HEK293 (cell line): ENCODE measurements around the gene CRB3.

Experiments used
- ELK4 ChIP-seq: IDR thresholded peaks from 2 replicates; pipeline ENCODE4 v1.6.1; 2011; ENCODE audit warnings: mild to moderate bottlenecking, low read depth, low read length, borderline replicate concordance
- FEZF1 ChIP-seq: fragments of 450-650 bp; formaldehyde crosslinking; IDR thresholded peaks from 2 replicates; pipeline ENCODE4 v1.5.1; 2016; ENCODE audit warnings: missing biosample characterization, missing genetic modification characterization
- KLF10 ChIP-seq: fragments of 450-650 bp; IDR thresholded peaks from 2 replicates; pipeline ENCODE4 v1.5.1; 2018; ENCODE audit warnings: missing biosample characterization, mild to moderate bottlenecking, missing genetic modification characterization
- MZF1 ChIP-seq: fragments of 450-650 bp; formaldehyde crosslinking; IDR thresholded peaks from 2 replicates; pipeline ENCODE4 v1.5.1; 2017; ENCODE audit warnings: missing biosample characterization, missing genetic modification characterization, borderline replicate concordance
- OSR2 ChIP-seq: fragments of 450-650 bp; formaldehyde crosslinking; IDR thresholded peaks from 2 replicates; pipeline ENCODE4 v1.5.1; 2016; ENCODE audit warnings: missing biosample characterization, missing genetic modification characterization
- PBX3 ChIP-seq: sonication (generic); formaldehyde crosslinking; IDR thresholded peaks from 2 replicates; pipeline ENCODE4 v1.8.1; 2022; ENCODE audit warnings: mild to moderate bottlenecking, moderate library complexity, missing genetic modification reagents
- SCRT2 ChIP-seq: fragments of 450-650 bp; formaldehyde crosslinking; IDR thresholded peaks from 2 replicates; pipeline ENCODE4 v1.5.1; 2016; ENCODE audit warnings: missing biosample characterization, missing genetic modification characterization
- SP3 ChIP-seq: fragments of 450-650 bp; formaldehyde crosslinking; IDR thresholded peaks from 2 replicates; pipeline ENCODE4 v1.5.1; 2016; ENCODE audit warnings: missing biosample characterization, missing genetic modification characterization
- TCF7L2 ChIP-seq: IDR thresholded peaks from 2 replicates; pipeline ENCODE4 v1.6.1; 2011; ENCODE audit warnings: low read depth, mild to moderate bottlenecking, inconsistent platforms, low read length, moderate library complexity, borderline replicate concordance
- TSHZ1 ChIP-seq: fragments of 450-650 bp; formaldehyde crosslinking; IDR thresholded peaks from 2 replicates; pipeline ENCODE4 v1.5.1; 2016; ENCODE audit warnings: missing biosample characterization, missing genetic modification characterization, borderline replicate concordance
- ZBTB48 ChIP-seq: fragments of 450-650 bp; formaldehyde crosslinking; IDR thresholded peaks from 2 replicates; pipeline ENCODE4 v1.5.1; 2016; ENCODE audit warnings: missing biosample characterization, missing genetic modification characterization
- ZEB2 ChIP-seq: fragments of 450-650 bp; formaldehyde crosslinking; IDR thresholded peaks from 2 replicates; pipeline ENCODE4 v1.5.1; 2016; ENCODE audit warnings: missing biosample characterization, missing genetic modification characterization
- ZFP37 ChIP-seq: fragments of 450-650 bp; formaldehyde crosslinking; IDR thresholded peaks from 2 replicates; pipeline ENCODE4 v1.5.1; 2016; ENCODE audit warnings: missing biosample characterization, missing genetic modification characterization
- ZNF114 ChIP-seq: fragments of 450-650 bp; formaldehyde crosslinking; IDR thresholded peaks from 2 replicates; pipeline ENCODE4 v1.5.0; 2017; ENCODE audit warnings: missing biosample characterization, missing genetic modification characterization
- ZNF2 ChIP-seq: fragments of 450-650 bp; formaldehyde crosslinking; IDR thresholded peaks from 2 replicates; pipeline ENCODE4 v1.5.1; 2016; ENCODE audit warnings: missing biosample characterization, missing genetic modification characterization
- ZNF239 ChIP-seq: fragments of 450-650 bp; formaldehyde crosslinking; IDR thresholded peaks from 2 replicates; pipeline ENCODE4 v1.5.1; 2016; ENCODE audit warnings: missing biosample characterization, missing genetic modification characterization
- ZNF280C ChIP-seq: fragments of 450-650 bp; formaldehyde crosslinking; IDR thresholded peaks from 2 replicates; pipeline ENCODE4 v1.5.1; 2016; ENCODE audit warnings: missing biosample characterization, missing genetic modification characterization
- ZNF311 ChIP-seq: fragments of 450-650 bp; formaldehyde crosslinking; IDR thresholded peaks from 2 replicates; pipeline ENCODE4 v1.5.1; 2017; ENCODE audit warnings: missing biosample characterization, missing genetic modification characterization, borderline replicate concordance
- ZNF341 ChIP-seq: fragments of 450-650 bp; formaldehyde crosslinking; IDR thresholded peaks from 2 replicates; pipeline ENCODE4; 2016; ENCODE audit warnings: low read depth, missing biosample characterization, missing genetic modification characterization
- ZNF449 ChIP-seq: fragments of 450-650 bp; formaldehyde crosslinking; IDR thresholded peaks from 2 replicates; pipeline ENCODE4 v1.5.1; 2017; ENCODE audit warnings: missing biosample characterization, mild to moderate bottlenecking, missing genetic modification characterization, moderate library complexity
- ZNF473 ChIP-seq: fragments of 450-650 bp; formaldehyde crosslinking; IDR thresholded peaks from 2 replicates; pipeline ENCODE4 v1.5.1; 2017; ENCODE audit warnings: missing biosample characterization, missing genetic modification characterization
- ZNF48 ChIP-seq: fragments of 450-650 bp; formaldehyde crosslinking; IDR thresholded peaks from 2 replicates; pipeline ENCODE4 v1.5.1; 2016; ENCODE audit warnings: missing biosample characterization, missing genetic modification characterization
- ZNF660 ChIP-seq: fragments of 450-650 bp; IDR thresholded peaks from 2 replicates; pipeline ENCODE4 v1.5.1; 2018; ENCODE audit warnings: missing biosample characterization, mild to moderate bottlenecking, missing genetic modification characterization
- ZNF692 ChIP-seq: fragments of 450-650 bp; formaldehyde crosslinking; IDR thresholded peaks from 2 replicates; pipeline ENCODE4 v1.5.1; 2016; ENCODE audit warnings: missing biosample characterization, missing genetic modification characterization
- ZNF701 ChIP-seq: fragments of 450-650 bp; formaldehyde crosslinking; IDR thresholded peaks from 2 replicates; pipeline ENCODE4 v1.5.1; 2016; ENCODE audit warnings: missing biosample characterization, missing genetic modification characterization
- ZSCAN18 ChIP-seq: fragments of 450-650 bp; formaldehyde crosslinking; IDR thresholded peaks from 2 replicates; pipeline ENCODE4 v1.5.1; 2016; ENCODE audit warnings: missing biosample characterization, missing genetic modification characterization
- ZSCAN30 ChIP-seq: fragments of 450-650 bp; IDR thresholded peaks from 2 replicates; pipeline ENCODE4 v1.5.1; 2018; ENCODE audit warnings: missing biosample characterization, mild to moderate bottlenecking, missing genetic modification characterization, moderate library complexity

The CRB3 gene

GRCh38 chr19:6423499-6424194, 40.4 kb upstream of the CRB3 start (continued):
- TF ChIP-seq ZSCAN30 (tag by site-specific recombination) = no peak
- no peak for TF ChIP-seq PBX3 (CRISPR knock-in tag)
- no peak for TF ChIP-seq KLF10
- peak; percentile 37; the same call in 1 of the 2 replicates for TF ChIP-seq ZNF701 (tag by site-specific recombination)
- TF ChIP-seq ZNF449 (tag by site-specific recombination) = no peak
- no peak for TF ChIP-seq ZNF692 (tag by site-specific recombination)
- no peak for TF ChIP-seq MZF1 (tag by site-specific recombination)
- TF ChIP-seq TCF7L2 = no peak
- TF ChIP-seq ZBTB48 (tag by site-specific recombination) = peak; percentile 10; the same call in 1 of the 2 replicates
- TF ChIP-seq SP3 (tag by site-specific recombination) = peak; percentile 70
- TF ChIP-seq SCRT2 (tag by site-specific recombination) = no peak
- no peak for TF ChIP-seq ZNF48
- TF ChIP-seq ZNF280C (tag by site-specific recombination) = no peak
- TF ChIP-seq ZNF341 = 0 out of 2 replicates have a peak, but pooled peaks have one; percentile 20
- no peak for TF ChIP-seq ZNF114 (tag by site-specific recombination)
- TF ChIP-seq TSHZ1 (tag by site-specific recombination) = no peak
- TF ChIP-seq OSR2 (tag by site-specific recombination) = no peak
- TF ChIP-seq FEZF1 (tag by site-specific recombination) = no peak
- no peak for TF ChIP-seq ZEB2
- no peak for TF ChIP-seq ZNF660 (tag by site-specific recombination)
- no peak for TF ChIP-seq ZNF473 (tag by site-specific recombination)
- TF ChIP-seq ZFP37 = no peak
- no peak for TF ChIP-seq ELK4
- TF ChIP-seq ZNF2 (tag by site-specific recombination) = no peak
- TF ChIP-seq ZNF311 (tag by site-specific recombination) = no peak
- TF ChIP-seq ZNF239 (tag by site-specific recombination) = no peak
- TF ChIP-seq ZSCAN18 = no peak
